Breast epithelium (tissue), 4 donors: ENCODE results near the gene PLEKHD1. TPM values are rescaled to one million over a fixed set of nuclear protein-coding genes. Genes with fewer than 3 reads are reported as not detected.
A peak's percentile ranks its signal among the peaks of the same experiment; 100 is the strongest.

ENCODE experiments used
- DNase-seq, 2 donors: peaks; one replicate each; pipeline ENCODE4 v3.0.0-alpha.2; 2019; ENCODE audit warnings: low spot score in 2 of 2
- H3K27ac ChIP-seq, 2 donors: fragments of 200-600 bp; sonication (generic) in 1 of 2; one replicate each; pipeline ENCODE4 v1.5.1; 2016 to 2019; ENCODE audit warnings: mild to moderate bottlenecking in 1 of 2
- H3K27me3 ChIP-seq, 2 donors: fragments of 200-600 bp; sonication (generic) in 1 of 2; one replicate each; pipeline versions ENCODE4 v1.5.1 to v1.6.0; 2017 to 2019; ENCODE audit warnings: control low read depth in 1 of 2, mild to moderate bottlenecking in 1 of 2
- H3K36me3 ChIP-seq: fragments of 200-600 bp; one replicate; pipeline ENCODE4 v1.5.1; 2019
- H3K4me1 ChIP-seq, 2 donors: fragments of 200-600 bp; sonication (generic); one replicate each; pipeline ENCODE4 v1.5.1; 2016 to 2019; ENCODE audit warnings: control low read depth in 1 of 2
- H3K4me3 ChIP-seq, 3 donors: fragments of 200-600 bp; sonication (generic); 1 replicate in 2 of 3; 2 replicates in 1 of 3; pipeline ENCODE4 v1.5.1; 2016 to 2019; ENCODE audit warnings: mild to moderate bottlenecking in 3 of 3, moderate library complexity in 2 of 3
- H3K9me3 ChIP-seq, 2 donors: fragments of 200-600 bp; sonication (generic) in 1 of 2; one replicate each; pipeline ENCODE4 v1.5.1; 2016 to 2019; ENCODE audit warnings: control low read depth in 1 of 2
- POLR2A ChIP-seq: fragments of 450-650 bp; IDR thresholded peaks from one replicate; pipeline ENCODE4 v1.6.1; 2016; ENCODE audit warnings: antibody characterized with exemption, mild to moderate bottlenecking, moderate library complexity
- POLR2AphosphoS5 ChIP-seq, 3 donors: sonication (generic); formaldehyde crosslinking; IDR thresholded peaks; one replicate each; pipeline ENCODE4 v1.6.1; 2017; ENCODE audit warnings: antibody characterized with exemption in 3 of 3
- intact Hi-C: fragments of 100-400 bp; cut with DNase I; formaldehyde crosslinking; loops from one replicate; pipeline ENCODE4 v1.15.1; 2023; ENCODE audit warnings: low total_unique reads
- total RNA-seq, 3 donors: library from RNA; depleted of rRNA; stranded (reverse); fragments of >200 nt; gene quantifications; one replicate each; pipeline ENCODE4 v1.1.0, GENCODE V29; 2016
- TF ChIP-seq, protein P1 (sequence below), 3 donors: fragments of 450-650 bp; IDR thresholded peaks; one replicate each; pipeline ENCODE4 v1.5.1; 2016 to 2017; ENCODE audit warnings: antibody characterized with exemption in 3 of 3, mild to moderate bottlenecking in 3 of 3, moderate library complexity in 3 of 3

Gene PLEKHD1
- total RNA-seq, 3 donors from 2014 or later: under 0.01 to 2.3 (median 2.0) TPM

- TF ChIP-seq POLR2A (no peak), POLR2AphosphoS5 (IDR thresholded peaks at IDR 0.05) (no peak)
- TF ChIP-seq, protein P1, sequence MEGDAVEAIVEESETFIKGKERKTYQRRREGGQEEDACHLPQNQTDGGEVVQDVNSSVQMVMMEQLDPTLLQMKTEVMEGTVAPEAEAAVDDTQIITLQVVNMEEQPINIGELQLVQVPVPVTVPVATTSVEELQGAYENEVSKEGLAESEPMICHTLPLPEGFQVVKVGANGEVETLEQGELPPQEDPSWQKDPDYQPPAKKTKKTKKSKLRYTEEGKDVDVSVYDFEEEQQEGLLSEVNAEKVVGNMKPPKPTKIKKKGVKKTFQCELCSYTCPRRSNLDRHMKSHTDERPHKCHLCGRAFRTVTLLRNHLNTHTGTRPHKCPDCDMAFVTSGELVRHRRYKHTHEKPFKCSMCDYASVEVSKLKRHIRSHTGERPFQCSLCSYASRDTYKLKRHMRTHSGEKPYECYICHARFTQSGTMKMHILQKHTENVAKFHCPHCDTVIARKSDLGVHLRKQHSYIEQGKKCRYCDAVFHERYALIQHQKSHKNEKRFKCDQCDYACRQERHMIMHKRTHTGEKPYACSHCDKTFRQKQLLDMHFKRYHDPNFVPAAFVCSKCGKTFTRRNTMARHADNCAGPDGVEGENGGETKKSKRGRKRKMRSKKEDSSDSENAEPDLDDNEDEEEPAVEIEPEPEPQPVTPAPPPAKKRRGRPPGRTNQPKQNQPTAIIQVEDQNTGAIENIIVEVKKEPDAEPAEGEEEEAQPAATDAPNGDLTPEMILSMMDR (IDR thresholded peaks at IDR 0.05): no peak
- DNase-seq: no peak
- Histone ChIP-seq H3K36me3 (no peaks in the 10 kb centered on the region), H3K4me3 (no peak overlapping the region), H3K27ac (no peak overlapping the region), H3K4me1 (no peaks in the 10 kb centered on the region), H3K9me3 (no peaks in the 10 kb centered on the region), H3K27me3 (peaks cover 0 to 24% of the 10 kb centered on the region in 2 donors)
- intact Hi-C loops: no loop called here
Measured at GRCh38 chr14:69561893-69562292, 77.4 kb downstream of the PLEKHD1 start.

- TF ChIP-seq POLR2A (no peak), POLR2AphosphoS5 (IDR thresholded peaks at IDR 0.05) (no peak)
- TF ChIP-seq, protein P1 (IDR thresholded peaks at IDR 0.05): no peak
- H3K4me3 ChIP-seq: no peak overlapping the region
Measured at GRCh38 chr14:69567563-69567962, 83.0 kb downstream of the PLEKHD1 start.

DNA sequence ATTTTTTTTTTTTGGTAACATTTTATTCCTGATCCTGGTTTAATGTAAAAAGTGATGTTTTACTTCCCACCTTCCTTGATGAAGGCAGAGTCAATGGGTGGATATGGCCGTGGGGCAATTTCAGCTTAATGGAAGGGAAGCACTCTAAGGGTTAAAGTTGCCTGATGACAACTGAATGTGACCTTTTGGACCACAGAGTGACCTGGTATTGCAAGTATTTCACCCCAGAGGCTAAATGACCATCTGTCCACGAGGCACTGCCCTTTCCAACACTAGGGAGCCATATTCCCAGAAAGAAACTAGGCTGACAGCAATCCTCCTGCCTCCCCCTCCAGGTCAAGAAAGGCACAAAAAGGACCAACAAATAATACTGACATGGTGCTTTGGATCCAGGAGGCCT, 85.3 kb downstream of the PLEKHD1 start:
- intact Hi-C loops: no loop called here
- peaks cover 0 to 3% of the 10 kb centered on the region in 2 donors for H3K9me3 ChIP-seq

More at GRCh38 chr14:69567563-69567962, 83.0 kb downstream of the PLEKHD1 start:
- no peak for DNase-seq
- H3K27ac ChIP-seq: no peak overlapping the region
- intact Hi-C loops: no loop called here
- H3K36me3 ChIP-seq: no peaks in the 10 kb centered on the region
- H3K9me3 ChIP-seq: no peaks in the 10 kb centered on the region
- peaks cover 0 to 71% of the 10 kb centered on the region in 2 donors for H3K27me3 ChIP-seq
- H3K4me1 ChIP-seq: peaks cover 5 to 10% of the 10 kb centered on the region in 2 donors

GRCh38 chr14:69570836-69571330, 86.4 kb downstream of the PLEKHD1 start:
- Histone ChIP-seq H3K27me3 (peaks cover 5 to 75% of the 10 kb centered on the region in 2 donors), H3K4me3 (no peak overlapping the region), H3K36me3 (no peaks in the 10 kb centered on the region), H3K9me3 (peaks cover 0 to 3% of the 10 kb centered on the region in 2 donors), H3K4me1 (peaks cover 5 to 17% of the 10 kb centered on the region in 2 donors), H3K27ac (no peak overlapping the region)
- intact Hi-C loops: no loop called here
- no peak for DNase-seq
- no peak for TF ChIP-seq POLR2AphosphoS5 (IDR thresholded peaks at IDR 0.05)
- TF ChIP-seq, protein P1 (IDR thresholded peaks at IDR 0.05): no peak
- no peak for TF ChIP-seq POLR2A

More for the DNA sequence above, 85.3 kb downstream of the PLEKHD1 start:
- no peak for DNase-seq
- Histone ChIP-seq H3K4me3 (no peak overlapping the region), H3K27me3 (peaks cover 5 to 77% of the 10 kb centered on the region in 2 donors), H3K4me1 (peaks cover 5 to 17% of the 10 kb centered on the region in 2 donors), H3K27ac (no peak overlapping the region), H3K36me3 (no peaks in the 10 kb centered on the region)
- TF ChIP-seq POLR2A: no peak
- TF ChIP-seq, protein P1 (IDR thresholded peaks at IDR 0.05): no peak

- H3K4me1 ChIP-seq: peaks cover 5 to 17% of the 10 kb centered on the region in 2 donors
- DNase-seq: no peak
- H3K27ac ChIP-seq: no peak overlapping the region
- TF ChIP-seq, protein P1 (IDR thresholded peaks at IDR 0.05): no peak
- no peak for TF ChIP-seq POLR2A
- TF ChIP-seq POLR2AphosphoS5 (IDR thresholded peaks at IDR 0.05): no peak
- peak overlapping the region; percentile 23 to 62 (median 50) for H3K4me3 ChIP-seq
- no peaks in the 10 kb centered on the region for H3K36me3 ChIP-seq
- peaks cover 5 to 79% of the 10 kb centered on the region in 2 donors for H3K27me3 ChIP-seq
- intact Hi-C loops: no loop called here
- peaks cover 0 to 3% of the 10 kb centered on the region in 2 donors for H3K9me3 ChIP-seq
Measured at GRCh38 chr14:69571449-69572029, 87.0 kb downstream of the PLEKHD1 start.
